Activated naive CD4-positive, alpha-beta T cell treated with anti-CD3 and anti-CD28 coated beads, Interleukin-2, amount 50 U/mL, for 16 hours (primary cell): Measurements from ENCODE around the gene RPS6KL1.
"Not testable (repeated sequence)": the region's sequence is repeated elsewhere in the genome, so short reads cannot be mapped to it uniquely, and the experiment has no call there.

Source experiments
- DNase-seq: peaks from one replicate; pipeline ENCODE4 v3.0.0-alpha.2; 2020

Gene RPS6KL1

GRCh38 chr14:74935360-74935680 is 12.3 kb upstream of the RPS6KL1 start:
- DNase-seq: no peak

GRCh38 chr14:74934476-74935359 is 11.7 kb upstream of the RPS6KL1 start:
- DNase-seq: no peak

GRCh38 chr14:74934041-74934440 is 11.0 kb upstream of the RPS6KL1 start:
- DNase-seq: no peak

- not testable (repeated sequence) for DNase-seq
These were observed 9.9 kb upstream of the RPS6KL1 start for GRCh38 chr14:74932936-74933335.

- no peak for DNase-seq
These were observed 9.4 kb upstream of the RPS6KL1 start for GRCh38 chr14:74932401-74932901.

GRCh38 chr14:74931744-74932143 is 8.7 kb upstream of the RPS6KL1 start:
- not testable (repeated sequence) for DNase-seq

GRCh38 chr14:74929242-74929641 is 6.2 kb upstream of the RPS6KL1 start:
- DNase-seq: no peak

- no peak for DNase-seq
These were observed 4.2 kb upstream of the RPS6KL1 start for GRCh38 chr14:74927225-74927624.

- no peak for DNase-seq
These were observed 1.0 kb upstream of the RPS6KL1 start for GRCh38 chr14:74924061-74924460.

GRCh38 chr14:74921987-74922751 is 891 bp downstream of the RPS6KL1 start:
- DNase-seq: no peak

- no peak for DNase-seq
These were observed 1.9 kb downstream of the RPS6KL1 start for GRCh38 chr14:74921053-74921620.

GRCh38 chr14:74920281-74920680 is 2.8 kb downstream of the RPS6KL1 start:
- DNase-seq: no peak

- no peak for DNase-seq
These were observed 3.5 kb downstream of the RPS6KL1 start for GRCh38 chr14:74919421-74920165.

- no peak for DNase-seq
These were observed 4.7 kb downstream of the RPS6KL1 start for GRCh38 chr14:74918380-74918779.

GRCh38 chr14:74917646-74918081 is 5.4 kb downstream of the RPS6KL1 start:
- no peak for DNase-seq

- DNase-seq: no peak
These were observed 5.9 kb downstream of the RPS6KL1 start for GRCh38 chr14:74917178-74917543.

GRCh38 chr14:74915826-74916225 is 7.2 kb downstream of the RPS6KL1 start:
- no peak for DNase-seq

GRCh38 chr14:74915426-74915825 is 7.6 kb downstream of the RPS6KL1 start:
- no peak for DNase-seq

- no peak for DNase-seq
These were observed 9.0 kb downstream of the RPS6KL1 start for GRCh38 chr14:74913986-74914573.

- DNase-seq: no peak
These were observed 9.6 kb downstream of the RPS6KL1 start for GRCh38 chr14:74913393-74913910.

- no peak for DNase-seq
These were observed 10.3 kb downstream of the RPS6KL1 start for GRCh38 chr14:74912801-74913200.

GRCh38 chr14:74912111-74912510 is 10.9 kb downstream of the RPS6KL1 start:
- DNase-seq: no peak
